ENCODE measurements around the gene MVB12B. TPM values are rescaled to one million over a fixed set of nuclear protein-coding genes. Genes with fewer than 3 reads are reported as not detected.

The MVB12B gene
- total and polyA plus RNA-seq, 8 donors: 2.3 to 21.9 (median 6.4) TPM

- no peak for TF ChIP-seq POLR2AphosphoS5 (IDR thresholded peaks at IDR 0.05)
- no peak for TF ChIP-seq CTCF (IDR thresholded peaks at IDR 0.05)
- TF ChIP-seq EP300 (IDR thresholded peaks at IDR 0.05): no peak
- TF ChIP-seq POLR2A (IDR thresholded peaks at IDR 0.05): no peak
- intact Hi-C loops (cut with DNase I; ENCODE audit: low total_unique reads): no loop called here
- Histone ChIP-seq H3K27me3 (no peaks in the 10 kb centered on the region), H3K27ac (no peak overlapping the region), H3K9me3 (no peaks in the 10 kb centered on the region), H3K36me3 (peaks cover 0 to 7% (median 5%) of the 10 kb centered on the region in 4 donors), H3K4me3 (no peak overlapping the region), H3K4me1 (peaks cover 0 to 5% (median 0%) of the 10 kb centered on the region in 4 donors)
- no peak for DNase-seq
- WGBS, 5 donors: 63 to 81% (median 74%) methylated on average over 5 of the region's 5 CpGs
These were observed 112.8 kb downstream of the MVB12B start for GRCh38 chr9:126439402-126439765.

GRCh38 chr9:126439883-126440653 is 113.4 kb downstream of the MVB12B start:
- TF ChIP-seq POLR2A (IDR thresholded peaks at IDR 0.05) (no peak), EP300 (IDR thresholded peaks at IDR 0.05) (no peak), CTCF (IDR thresholded peaks at IDR 0.05) (no peak), POLR2AphosphoS5 (IDR thresholded peaks at IDR 0.05) (no peak)
- no peaks in the 10 kb centered on the region for H3K27me3 ChIP-seq
- no peak for DNase-seq
- peaks cover 0 to 5% (median 0%) of the 10 kb centered on the region in 4 donors for H3K4me1 ChIP-seq
- intact Hi-C loops (cut with DNase I; ENCODE audit: low total_unique reads): no loop called here
- H3K4me3 ChIP-seq: no peak overlapping the region
- no peak overlapping the region for H3K27ac ChIP-seq
- H3K9me3 ChIP-seq: no peaks in the 10 kb centered on the region
- WGBS, 5 donors: 83 to 90% (median 85%) methylated on average over 16 of the region's 16 CpGs
- H3K36me3 ChIP-seq: peaks cover 0 to 7% (median 5%) of the 10 kb centered on the region in 4 donors

GRCh38 chr9:126440940-126441339 is 114.3 kb downstream of the MVB12B start:
- Histone ChIP-seq H3K4me3 (no peak overlapping the region), H3K9me3 (no peaks in the 10 kb centered on the region), H3K4me1 (peaks cover 0 to 5% (median 0%) of the 10 kb centered on the region in 4 donors), H3K27me3 (no peaks in the 10 kb centered on the region), H3K36me3 (peaks cover 0 to 7% (median 5%) of the 10 kb centered on the region in 4 donors), H3K27ac (no peak overlapping the region)
- TF ChIP-seq EP300 (IDR thresholded peaks at IDR 0.05): no peak
- TF ChIP-seq POLR2A (IDR thresholded peaks at IDR 0.05): no peak
- TF ChIP-seq POLR2AphosphoS5 (IDR thresholded peaks at IDR 0.05): no peak
- TF ChIP-seq CTCF (IDR thresholded peaks at IDR 0.05): no peak
- intact Hi-C loops (cut with DNase I; ENCODE audit: low total_unique reads): no loop called here
- WGBS, 5 donors: 72 to 88% (median 87%) methylated on average over 11 of the region's 11 CpGs
- peak in 1 of 2 donors; percentile 59 for DNase-seq

- Histone ChIP-seq H3K4me1 (peaks cover 0 to 5% (median 0%) of the 10 kb centered on the region in 4 donors), H3K36me3 (peaks cover 0 to 7% (median 5%) of the 10 kb centered on the region in 4 donors), H3K27ac (no peak overlapping the region), H3K4me3 (no peak overlapping the region), H3K9me3 (no peaks in the 10 kb centered on the region), H3K27me3 (no peaks in the 10 kb centered on the region)
- no peak for TF ChIP-seq CTCF (IDR thresholded peaks at IDR 0.05)
- no peak for TF ChIP-seq POLR2AphosphoS5 (IDR thresholded peaks at IDR 0.05)
- no peak for TF ChIP-seq POLR2A (IDR thresholded peaks at IDR 0.05)
- intact Hi-C loops (cut with DNase I; ENCODE audit: low total_unique reads): no loop called here
- WGBS, 5 donors: 88 to 100% (median 95%) methylated on average over 3 of the region's 3 CpGs
- no peak for DNase-seq
These were observed 116.0 kb downstream of the MVB12B start for GRCh38 chr9:126442636-126443035.
